SK-N-MC (cell line): ENCODE data around the gene CD300LB.

Experiments
- EZH2 ChIP-seq: fragments of 200-600 bp; sonication (generic); IDR thresholded peaks from one replicate; pipeline ENCODE4 v1.6.1; 2017; ENCODE audit warnings: antibody characterized with exemption
- FOXP2 ChIP-seq: optimal IDR thresholded peaks from 2 replicates; pipeline ENCODE3; 2011; ENCODE audit warnings: mild to moderate bottlenecking, moderate library complexity; ENCODE audit not compliant: insufficient read depth; ENCODE audit errors: extremely low read length, control extremely low read depth
- POLR2AphosphoS5 ChIP-seq: IDR thresholded peaks from 2 replicates; pipeline ENCODE4 v1.6.1; 2012; ENCODE audit warnings: mild to moderate bottlenecking, low read depth, low read length, borderline replicate concordance

GRCh38 chr17:74491626-74492025, 39.6 kb downstream of the CD300LB start:
- TF ChIP-seq POLR2AphosphoS5 (no peak), EZH2 (no peak), FOXP2 (no peak)
